Left ventricle myocardium inferior (tissue), 1 donor: ENCODE results near the gene ARMC5. TPM values are rescaled to one million over a fixed set of nuclear protein-coding genes. Genes with fewer than 3 reads are reported as not detected.
"Not testable (repeated sequence)": the region's sequence is repeated elsewhere in the genome, so short reads cannot be mapped to it uniquely, and the experiment has no call there.

ENCODE experiments used
- DNase-seq: peaks from one replicate; pipeline ENCODE4 v3.0.0-alpha.2; 2020
- H3K27ac ChIP-seq: fragments of 200-600 bp; replicated peaks from 2 replicates; pipeline ENCODE4 v1.8.0; 2021
- H3K27me3 ChIP-seq: fragments of 200-600 bp; 2 replicates; pipeline ENCODE4 v1.8.0; 2021; ENCODE audit warnings: low read depth
- H3K36me3 ChIP-seq: fragments of 200-600 bp; 2 replicates; pipeline ENCODE4 v1.8.0; 2021
- H3K4me1 ChIP-seq: fragments of 200-600 bp; 2 replicates; pipeline ENCODE4 v1.8.0; 2021
- H3K4me3 ChIP-seq: fragments of 200-600 bp; 2 replicates; pipeline ENCODE4 v1.8.0; 2021; ENCODE audit warnings: mild to moderate bottlenecking, moderate library complexity
- H3K9me3 ChIP-seq: fragments of 200-600 bp; replicated peaks from 2 replicates; pipeline ENCODE4 v1.8.0; 2021
- CTCF ChIP-seq: fragments of 200-600 bp; IDR thresholded peaks from 2 replicates; pipeline ENCODE4 v1.8.0; 2021; ENCODE audit warnings: antibody characterized with exemption, mild to moderate bottlenecking, borderline replicate concordance
- intact Hi-C: fragments of 100-400 bp; cut with micrococcal nuclease; formaldehyde crosslinking; loops from one replicate; pipeline ENCODE4 v1.11.0; 2022
- total RNA-seq: library from RNA; stranded (reverse); fragmentation: NEBNext Ultra II Directional; extraction: Animal tissue kit (Norgen Biotek cat#: 25700); gene quantifications from one replicate; pipeline ENCODE4 v1.2.1, GENCODE V29; 2021
- donor health status: DM: no; HTN: yes; CAD: no; lungs with severe emphysema.

Gene ARMC5
- total RNA-seq, 1 donor from 2014 or later: 5.8 TPM

DNA sequence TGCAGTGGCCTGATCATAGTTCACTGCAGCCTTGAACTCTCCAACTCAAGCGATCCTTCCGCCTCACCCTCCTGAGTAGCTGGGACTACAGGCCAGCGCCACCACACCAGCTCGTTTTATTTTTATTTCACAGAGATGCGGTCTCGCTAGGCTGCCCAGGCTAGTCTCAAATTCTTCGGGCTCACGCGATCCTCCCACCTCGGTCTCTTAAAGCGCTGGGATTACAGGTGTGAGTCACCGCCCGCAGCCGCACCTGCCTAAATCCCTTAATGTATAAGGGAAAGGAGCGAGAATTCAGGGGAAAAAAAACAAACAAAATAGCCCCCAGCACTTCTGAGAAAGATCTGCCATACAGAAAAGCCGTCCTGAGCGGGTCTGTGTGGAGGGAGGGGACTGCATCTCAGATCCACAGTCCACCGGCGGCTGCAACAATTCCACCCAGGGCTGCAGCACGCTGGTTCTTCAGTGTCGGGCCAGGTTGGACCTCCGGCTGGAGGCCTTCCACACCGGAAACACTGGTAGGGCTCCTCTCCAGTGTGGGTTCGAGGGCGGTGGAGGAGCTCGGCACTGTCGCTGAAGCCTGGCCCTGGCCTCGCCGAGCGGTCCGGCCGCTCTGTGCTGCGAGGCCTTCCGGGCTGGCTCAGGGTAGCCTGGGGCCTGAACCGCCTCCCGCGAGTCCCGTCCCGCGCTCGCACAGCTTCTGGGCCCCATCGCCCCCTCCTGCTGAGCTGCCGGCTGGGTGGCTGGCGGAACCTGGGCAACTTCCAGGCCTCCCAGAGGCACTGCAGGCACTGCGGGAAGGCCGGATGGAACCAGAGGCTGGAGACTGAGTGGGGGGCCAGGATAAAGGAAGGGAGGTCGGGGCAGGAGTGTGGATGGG lies 23.7 kb upstream of the ARMC5 start:
- H3K27ac ChIP-seq: no peak overlapping the region
- intact Hi-C loops: no loop called here
- no peaks in the 10 kb centered on the region for H3K27me3 ChIP-seq
- H3K4me1 ChIP-seq: peaks cover 40% of the 10 kb centered on the region
- no peaks in the 10 kb centered on the region for H3K36me3 ChIP-seq
- DNase-seq: no peak
- H3K9me3 ChIP-seq: no peaks in the 10 kb centered on the region
- no peak for TF ChIP-seq CTCF
- H3K4me3 ChIP-seq: no peak overlapping the region

DNA sequence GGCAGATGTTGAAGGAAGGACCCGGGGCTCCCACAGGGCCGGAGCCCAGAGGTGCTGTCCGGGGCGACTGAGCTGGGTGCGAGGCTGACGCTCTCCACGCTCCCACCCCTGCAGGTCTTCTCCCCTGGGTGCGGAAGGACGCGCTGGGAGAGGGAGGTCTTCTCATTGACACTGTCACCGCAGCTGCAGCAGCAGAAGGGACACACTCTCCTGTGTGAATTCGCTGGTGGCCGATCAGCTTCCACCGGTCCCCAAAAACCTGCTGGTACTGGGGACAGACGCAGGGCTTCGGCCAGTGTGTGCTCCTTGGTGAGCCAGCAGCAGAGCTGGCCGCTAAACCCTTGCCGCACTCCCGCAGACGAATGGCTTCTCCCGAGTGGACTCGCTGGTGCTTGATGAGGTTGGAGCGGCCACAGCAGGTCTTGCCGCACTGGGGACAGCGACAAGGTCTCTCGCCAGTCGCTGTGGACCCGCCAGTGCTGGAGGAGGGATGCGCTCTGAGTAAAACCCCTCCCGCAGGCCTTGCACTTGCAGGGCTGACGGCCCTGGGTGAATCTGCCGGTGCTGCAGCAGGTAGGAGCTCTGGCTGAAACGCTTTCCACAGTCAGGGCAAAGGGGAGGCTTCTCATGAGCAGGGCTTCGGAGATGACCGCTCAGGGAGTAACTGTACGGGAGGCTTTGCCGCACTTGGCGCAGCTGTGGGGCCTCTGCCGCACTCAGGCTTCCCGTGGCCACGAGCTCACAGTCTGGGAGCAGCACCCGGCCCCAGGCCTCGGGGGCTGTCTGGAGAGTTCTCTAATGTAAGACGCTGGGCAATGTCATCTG lies 22.9 kb upstream of the ARMC5 start:
- TF ChIP-seq CTCF: no peak
- Histone ChIP-seq H3K4me1 (peaks cover 40% of the 10 kb centered on the region), H3K27ac (no peak overlapping the region), H3K27me3 (no peaks in the 10 kb centered on the region), H3K4me3 (no peak overlapping the region), H3K36me3 (no peaks in the 10 kb centered on the region), H3K9me3 (no peaks in the 10 kb centered on the region)
- intact Hi-C loops: no loop called here
- no peak for DNase-seq

- peaks cover 41% of the 10 kb centered on the region for H3K4me1 ChIP-seq
- H3K4me3 ChIP-seq: no peak overlapping the region
- H3K36me3 ChIP-seq: no peaks in the 10 kb centered on the region
- H3K27ac ChIP-seq: peak overlapping the region; percentile 42
- H3K27me3 ChIP-seq: no peaks in the 10 kb centered on the region
- no peaks in the 10 kb centered on the region for H3K9me3 ChIP-seq
- intact Hi-C loops: no loop called here
- TF ChIP-seq CTCF: no peak
- DNase-seq: no peak
Measured at GRCh38 chr16:31438414-31438813, 20.9 kb upstream of the ARMC5 start.

GRCh38 chr16:31439023-31439422 lies 20.3 kb upstream of the ARMC5 start:
- intact Hi-C loops, H3K4me3 ChIP-seq, H3K36me3 ChIP-seq, H3K9me3 ChIP-seq, DNase-seq, H3K27me3 ChIP-seq: not testable (repeated sequence)
- Histone ChIP-seq H3K27ac (peak overlapping the region; percentile 96), H3K4me1 (peaks cover 41% of the 10 kb centered on the region)

DNA sequence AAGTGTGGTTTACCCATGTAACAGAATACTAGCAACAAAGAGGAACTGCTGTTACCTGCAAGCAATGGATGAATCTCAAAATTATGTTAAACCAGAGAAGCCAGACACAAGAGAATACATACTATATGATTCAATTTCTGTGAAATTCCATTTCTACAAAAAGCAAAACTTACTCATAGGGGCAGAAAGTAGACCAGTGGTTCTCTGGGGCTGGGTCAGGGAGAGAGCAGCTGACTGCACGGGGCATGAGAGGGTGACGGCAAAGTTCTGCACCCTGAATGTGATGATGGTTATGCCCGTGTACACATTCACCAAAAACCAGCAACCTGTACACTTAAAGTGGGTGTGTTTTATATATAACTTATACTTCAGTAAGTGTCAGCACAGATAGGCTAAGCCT lies 19.8 kb upstream of the ARMC5 start:
- Histone ChIP-seq H3K36me3 (no peaks in the 10 kb centered on the region), H3K27me3 (no peaks in the 10 kb centered on the region), H3K9me3 (no peaks in the 10 kb centered on the region), H3K4me3 (no peak overlapping the region), H3K4me1 (peaks cover 41% of the 10 kb centered on the region), H3K27ac (peak overlapping the region; percentile 96)
- intact Hi-C loops: no loop called here
- TF ChIP-seq CTCF: no peak
- DNase-seq: no peak
